A375 (cell line): ENCODE measurements around the gene PCDHA3. TPM values are rescaled to one million over a fixed set of nuclear protein-coding genes. Genes with fewer than 3 reads are reported as not detected.

Source experiments
- total RNA-seq: library from RNA; depleted of rRNA; stranded (reverse); fragments of >200 nt; shearing (Covaris generic); gene quantifications from 2 replicates; pipeline ENCODE4 v1.2.3, GENCODE V29; 2014; rRNA removed

PCDHA3 gene
- 1.6 and 2.5 TPM in 2 replicates for total RNA-seq

GRCh38 chr5:140800816-140801493 is at the start of gene PCDHA3:
TSS of gene PCDHA3 (plus strand) at chr5:140801057.

GRCh38 chr5:140785905-140786686 is 14.8 kb upstream of the PCDHA3 start, which contains the start of gene PCDHA1:
TSS of gene PCDHA1 (plus strand) at chr5:140786140.

GRCh38 chr5:140794595-140795258 is 6.1 kb upstream of the PCDHA3 start, which contains the start of gene PCDHA2:
TSS of gene PCDHA2 (plus strand) at chr5:140794852.

GRCh38 chr5:140806834-140807775 is 6.2 kb downstream of the PCDHA3 start, which contains the start of gene PCDHA4:
TSS of gene PCDHA4 (plus strand) at chr5:140807068.

GRCh38 chr5:140821375-140822280 is 20.8 kb downstream of the PCDHA3 start, which contains the start of gene PCDHA5:
TSS of gene PCDHA5 (plus strand) at chr5:140821613.

GRCh38 chr5:140827704-140828361 is 27.0 kb downstream of the PCDHA3 start, which contains the start of gene PCDHA6:
TSS of gene PCDHA6 (plus strand) at chr5:140827960. CDS start at chr5:140828092, 132 bp downstream.

GRCh38 chr5:140833993-140834392 is 33.1 kb downstream of the PCDHA3 start, which contains the start of gene PCDHA7:
TSS of gene PCDHA7 (plus strand) at chr5:140834269. CDS start at chr5:140834384, 115 bp downstream.

GRCh38 chr5:140840978-140841962 is 40.4 kb downstream of the PCDHA3 start, which contains the start of gene PCDHA8:
TSS of gene PCDHA8 (plus strand) at chr5:140841187. CDS start at chr5:140841322, 135 bp downstream.

GRCh38 chr5:140848139-140849102 is 47.6 kb downstream of the PCDHA3 start, which contains the start of gene PCDHA9:
TSS of gene PCDHA9 (plus strand) at chr5:140848382. CDS start at chr5:140848496, 114 bp downstream.

Other genes with a start within 250 kb of the PCDHA3 start
- gene SRA1, start 243.6 kb upstream of the PCDHA3 start, total RNA-seq = 75.4 and 81.9 TPM in 2 replicates
- gene APBB3, start 236.5 kb upstream of the PCDHA3 start, total RNA-seq = 21.5 and 23.7 TPM in 2 replicates
- 19.0 and 19.4 TPM in 2 replicates for gene SLC35A4, start 236.2 kb upstream of the PCDHA3 start, total RNA-seq
- 0.30 and 0.66 TPM in 2 replicates for gene CD14, start 167.9 kb upstream of the PCDHA3 start, total RNA-seq
- 22.0 and 35.5 TPM in 2 replicates for gene TMCO6, start 161.6 kb upstream of the PCDHA3 start, total RNA-seq
- gene NDUFA2, start 153.4 kb upstream of the PCDHA3 start, total RNA-seq = 98.0 and 106 TPM in 2 replicates
- 156 and 166 TPM in 2 replicates for gene IK, start 153.2 kb upstream of the PCDHA3 start, total RNA-seq
- gene WDR55, start 136.2 kb upstream of the PCDHA3 start, total RNA-seq = 24.7 and 29.2 TPM in 2 replicates
- gene DND1, start 127.5 kb upstream of the PCDHA3 start, total RNA-seq = 1.2 and 2.6 TPM in 2 replicates
- 181 and 182 TPM in 2 replicates for gene HARS1, start 109.7 kb upstream of the PCDHA3 start, total RNA-seq
- gene HARS2, start 109.6 kb upstream of the PCDHA3 start, total RNA-seq = 36.4 and 42.9 TPM in 2 replicates
- gene ZMAT2, start 100.6 kb upstream of the PCDHA3 start, total RNA-seq = 54.2 and 64.0 TPM in 2 replicates
- gene PCDHA1, start 14.9 kb upstream of the PCDHA3 start, total RNA-seq = 2.1 and 2.5 TPM in 2 replicates
- 0.96 and 1.3 TPM in 2 replicates for gene PCDHA2, start 6.2 kb upstream of the PCDHA3 start, total RNA-seq
- gene PCDHA4, start 6.0 kb downstream of the PCDHA3 start, total RNA-seq = 2.4 and 3.2 TPM in 2 replicates
- gene PCDHA5, start 20.6 kb downstream of the PCDHA3 start, total RNA-seq = 2.5 and 3.0 TPM in 2 replicates
- gene PCDHA6, start 26.9 kb downstream of the PCDHA3 start, total RNA-seq = 11.5 TPM in 2 replicates
- gene PCDHA7, start 33.2 kb downstream of the PCDHA3 start, total RNA-seq = 3.0 and 4.4 TPM in 2 replicates
- gene PCDHA8, start 40.1 kb downstream of the PCDHA3 start, total RNA-seq = 0.37 and 0.53 TPM in 2 replicates
- 1.8 and 2.2 TPM in 2 replicates for gene PCDHA9, start 47.3 kb downstream of the PCDHA3 start, total RNA-seq
- 1.5 and 1.8 TPM in 2 replicates for gene PCDHA10, start 54.8 kb downstream of the PCDHA3 start, total RNA-seq
- 1.9 and 4.9 TPM in 2 replicates for gene PCDHA11, start 67.9 kb downstream of the PCDHA3 start, total RNA-seq
- 2.8 and 3.7 TPM in 2 replicates for gene PCDHA12, start 74.3 kb downstream of the PCDHA3 start, total RNA-seq
- 1.3 and 1.4 TPM in 2 replicates for gene PCDHA13, start 81.1 kb downstream of the PCDHA3 start, total RNA-seq
- gene PCDHAC1, start 125.2 kb downstream of the PCDHA3 start, total RNA-seq = 1.5 and 2.3 TPM in 2 replicates
- gene PCDHAC2, start 165.4 kb downstream of the PCDHA3 start, total RNA-seq = 3.9 and 5.3 TPM in 2 replicates